CD8-positive, alpha-beta memory T cell (primary cell): ENCODE measurements around the gene SORCS2. TPM values are rescaled to one million over a fixed set of nuclear protein-coding genes. Genes with fewer than 3 reads are reported as not detected.

Experiments
- CTCF ChIA-PET: fragments of 350-600 bp; sonication (Branson Sonifier 250); formaldehyde crosslinking; loops from one replicate; lab custom pipeline; 2021; ENCODE audit warnings: antibody characterized with exemption; lab: Charles Lee
- POLR2A ChIA-PET: fragments of 350-600 bp; sonication (Branson Sonifier 250); formaldehyde crosslinking; loops from one replicate; lab custom pipeline; 2021; ENCODE audit warnings: antibody characterized with exemption; lab: Charles Lee
- DNase-seq, 5 donors: peaks; one replicate each; pipeline versions ENCODE4 v3.0.0 to v3.0.0-alpha.2; 2020 to 2022; ENCODE audit warnings: mixed read lengths in 1 of 5
- H3K27ac ChIP-seq: one replicate; pipeline ENCODE4 v1.7.0; 2013; ENCODE audit warnings: low read depth, mild to moderate bottlenecking, low read length, moderate library complexity
- H3K27me3 ChIP-seq: 2 replicates; pipeline ENCODE4 v1.7.0; 2013; ENCODE audit warnings: low read length, mild to moderate bottlenecking; ENCODE audit not compliant: insufficient read depth, poor library complexity, severe bottlenecking
- H3K36me3 ChIP-seq: 2 replicates; pipeline ENCODE4 v1.7.0; 2013; ENCODE audit warnings: mild to moderate bottlenecking, low read length, moderate library complexity; ENCODE audit not compliant: insufficient read depth
- H3K4me1 ChIP-seq: 2 replicates; pipeline ENCODE4 v1.7.0; 2013; ENCODE audit warnings: mild to moderate bottlenecking, low read length, moderate library complexity; ENCODE audit not compliant: insufficient read depth
- H3K4me3 ChIP-seq: 2 replicates; pipeline ENCODE4 v1.7.0; 2013; ENCODE audit warnings: mild to moderate bottlenecking, low read length
- H3K9me3 ChIP-seq: 2 replicates; pipeline ENCODE4 v1.7.0; 2013; ENCODE audit warnings: mild to moderate bottlenecking, low read length
- H3K27ac Mint-ChIP-seq, 8 donors: one replicate each; pipeline ENCODE4 v1.8.0; 2020 to 2021; ENCODE audit warnings: mixed read lengths in 8 of 8, mild to moderate bottlenecking in 6 of 8, inconsistent platforms in 3 of 8, moderate library complexity in 3 of 8
- H3K27me3 Mint-ChIP-seq, 2 donors: one replicate each; pipeline ENCODE4 v1.8.0; 2020 to 2021; ENCODE audit warnings: mixed read lengths in 2 of 2, mild to moderate bottlenecking in 1 of 2, moderate library complexity in 1 of 2
- H3K36me3 Mint-ChIP-seq, 3 donors: one replicate each; pipeline ENCODE4 v1.8.0; 2020 to 2021; ENCODE audit warnings: mixed read lengths in 3 of 3, inconsistent platforms in 1 of 3, mild to moderate bottlenecking in 1 of 3
- H3K4me1 Mint-ChIP-seq, 3 donors: one replicate each; pipeline ENCODE4 v1.8.0; 2020 to 2021; ENCODE audit warnings: mixed read lengths in 3 of 3, inconsistent platforms in 1 of 3, mild to moderate bottlenecking in 1 of 3
- H3K4me3 Mint-ChIP-seq, 7 donors: one replicate each; pipeline ENCODE4 v1.8.0; 2020 to 2021; ENCODE audit warnings: mixed read lengths in 7 of 7, mild to moderate bottlenecking in 6 of 7, moderate library complexity in 4 of 7, inconsistent platforms in 2 of 7
- H3K9me3 Mint-ChIP-seq, 5 donors: one replicate each; pipeline ENCODE4 v1.8.0; 2020 to 2022; ENCODE audit warnings: mixed read lengths in 5 of 5, mild to moderate bottlenecking in 3 of 5, moderate library complexity in 2 of 5, inconsistent platforms in 1 of 5
- polyA plus RNA-seq: library from polyadenylated mRNA; unstranded; fragments of 300-500 nt; fragmentation: Illumina TruSeq; gene quantifications from one replicate; pipeline ENCODE4 v1.2.3, GENCODE V29; 2021
- total RNA-seq, 2 experiments: library from RNA; stranded (reverse); gene quantifications; one replicate each; pipeline ENCODE4 v1.2.3, GENCODE V29; 2021

SORCS2 gene
- total and polyA plus RNA-seq, 3 experiments from 2014 or later = not detected

GRCh38 chr4:7463566-7464258 is 271.4 kb downstream of the SORCS2 start:
- Mint-ChIP-seq H3K36me3 (no peaks in the 10 kb centered on the region), H3K27ac (no peak overlapping the region), H3K9me3 (peaks cover 0 to 2% (median 0%) of the 10 kb centered on the region in 5 donors), H3K4me1 (no peaks in the 10 kb centered on the region), H3K4me3 (no peak overlapping the region), H3K27me3 (peaks cover 6 to 9% of the 10 kb centered on the region in 2 donors)
- no peak overlapping the region for H3K27ac ChIP-seq
- H3K4me3 ChIP-seq = no peak overlapping the region
- CTCF ChIA-PET = no interaction called here
- H3K9me3 ChIP-seq = no peaks in the 10 kb centered on the region
- DNase-seq = no peak
- H3K36me3 ChIP-seq = no peaks in the 10 kb centered on the region
- no peaks in the 10 kb centered on the region for H3K4me1 ChIP-seq
- H3K27me3 ChIP-seq = no peaks in the 10 kb centered on the region
- POLR2A ChIA-PET = no interaction called here

DNA sequence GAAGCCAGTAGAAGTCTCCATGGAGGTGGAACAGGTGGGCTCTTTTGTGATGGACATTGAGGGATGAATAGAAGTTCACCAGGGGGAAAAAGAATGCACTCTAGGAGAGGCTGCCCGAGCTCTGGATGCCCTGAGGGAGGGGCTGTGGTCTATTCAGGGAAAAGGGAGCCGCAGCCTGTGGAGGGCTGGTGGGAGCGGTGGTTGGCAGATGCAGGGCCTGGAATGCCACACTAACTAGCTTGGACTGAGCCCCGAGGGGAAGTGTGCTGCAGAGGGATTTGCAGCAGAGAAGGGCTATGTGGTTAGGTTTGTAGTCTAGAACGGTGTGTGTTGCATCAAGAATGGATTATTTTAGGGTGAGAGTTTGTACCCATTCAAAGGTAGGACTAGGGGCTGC is 271.9 kb downstream of the SORCS2 start:
- no peaks in the 10 kb centered on the region for H3K4me1 Mint-ChIP-seq
- DNase-seq = no peak
- no peaks in the 10 kb centered on the region for H3K36me3 Mint-ChIP-seq
- POLR2A ChIA-PET = no interaction called here
- peaks cover 6 to 9% of the 10 kb centered on the region in 2 donors for H3K27me3 Mint-ChIP-seq
- H3K27ac Mint-ChIP-seq = no peak overlapping the region
- Histone ChIP-seq H3K27ac (no peak overlapping the region), H3K4me3 (no peak overlapping the region), H3K4me1 (no peaks in the 10 kb centered on the region), H3K27me3 (no peaks in the 10 kb centered on the region), H3K36me3 (no peaks in the 10 kb centered on the region), H3K9me3 (no peaks in the 10 kb centered on the region)
- H3K4me3 Mint-ChIP-seq = peak overlapping the region in 1 of 7 donors; percentile 42
- CTCF ChIA-PET = no interaction called here
- peaks cover 0 to 2% (median 0%) of the 10 kb centered on the region in 5 donors for H3K9me3 Mint-ChIP-seq

- H3K27ac Mint-ChIP-seq = no peak overlapping the region
- H3K27ac ChIP-seq = no peak overlapping the region
- H3K4me3 Mint-ChIP-seq = no peak overlapping the region
- peaks cover 6 to 9% of the 10 kb centered on the region in 2 donors for H3K27me3 Mint-ChIP-seq
- H3K27me3 ChIP-seq = no peaks in the 10 kb centered on the region
- no peak for DNase-seq
- CTCF ChIA-PET = no interaction called here
- H3K9me3 ChIP-seq = no peaks in the 10 kb centered on the region
- no peak overlapping the region for H3K4me3 ChIP-seq
- H3K36me3 ChIP-seq = no peaks in the 10 kb centered on the region
- POLR2A ChIA-PET = no interaction called here
- H3K36me3 Mint-ChIP-seq = no peaks in the 10 kb centered on the region
- H3K4me1 Mint-ChIP-seq = no peaks in the 10 kb centered on the region
- H3K4me1 ChIP-seq = no peaks in the 10 kb centered on the region
- H3K9me3 Mint-ChIP-seq = peaks cover 0 to 2% (median 0%) of the 10 kb centered on the region in 5 donors
These were observed 272.7 kb downstream of the SORCS2 start for GRCh38 chr4:7465017-7465416.

- H3K27me3 Mint-ChIP-seq = peaks cover 1 to 8% of the 10 kb centered on the region in 2 donors
- H3K27ac Mint-ChIP-seq = no peak overlapping the region
- H3K4me3 Mint-ChIP-seq = no peak overlapping the region
- DNase-seq = no peak
- Histone ChIP-seq H3K4me1 (no peaks in the 10 kb centered on the region), H3K4me3 (no peak overlapping the region), H3K9me3 (no peaks in the 10 kb centered on the region), H3K36me3 (no peaks in the 10 kb centered on the region), H3K27ac (no peak overlapping the region), H3K27me3 (no peaks in the 10 kb centered on the region)
- H3K4me1 Mint-ChIP-seq = no peaks in the 10 kb centered on the region
- peaks cover 0 to 2% (median 0%) of the 10 kb centered on the region in 5 donors for H3K9me3 Mint-ChIP-seq
- POLR2A ChIA-PET = no interaction called here
- CTCF ChIA-PET = no interaction called here
- no peaks in the 10 kb centered on the region for H3K36me3 Mint-ChIP-seq
These were observed 273.9 kb downstream of the SORCS2 start for GRCh38 chr4:7466215-7466614.

DNA sequence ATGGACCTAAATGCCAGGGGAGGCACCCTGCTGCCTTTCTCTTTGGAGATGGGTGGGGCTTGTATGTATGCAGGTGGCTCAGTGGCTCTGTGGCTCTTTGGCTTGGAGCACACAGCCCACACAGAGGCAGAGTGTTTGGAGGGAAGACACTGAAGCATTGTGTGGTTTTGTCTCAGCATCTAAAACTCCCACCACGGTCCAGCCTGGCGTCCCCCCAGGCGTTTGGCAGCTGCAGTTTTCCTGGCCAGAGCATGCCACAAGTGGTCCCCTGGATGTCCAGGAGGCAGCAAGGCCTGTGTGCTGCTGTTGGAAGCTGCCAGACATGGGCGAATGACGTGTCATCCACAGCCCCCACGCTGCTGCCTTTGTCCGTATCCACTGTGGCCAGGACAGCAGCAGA is 274.6 kb downstream of the SORCS2 start:
- no peak for DNase-seq
- H3K4me1 ChIP-seq = no peaks in the 10 kb centered on the region
- no peaks in the 10 kb centered on the region for H3K36me3 Mint-ChIP-seq
- ChIA-PET POLR2A (no interaction called here), CTCF (no interaction called here)
- peaks cover 1 to 10% of the 10 kb centered on the region in 2 donors for H3K27me3 Mint-ChIP-seq
- H3K4me3 Mint-ChIP-seq = no peak overlapping the region
- H3K27ac ChIP-seq = no peak overlapping the region
- no peaks in the 10 kb centered on the region for H3K36me3 ChIP-seq
- no peaks in the 10 kb centered on the region for H3K4me1 Mint-ChIP-seq
- H3K9me3 Mint-ChIP-seq = peaks cover 0 to 2% (median 0%) of the 10 kb centered on the region in 5 donors
- H3K4me3 ChIP-seq = no peak overlapping the region
- H3K9me3 ChIP-seq = no peaks in the 10 kb centered on the region
- no peaks in the 10 kb centered on the region for H3K27me3 ChIP-seq
- H3K27ac Mint-ChIP-seq = no peak overlapping the region

GRCh38 chr4:7467471-7467870 is 275.1 kb downstream of the SORCS2 start:
- H3K4me1 Mint-ChIP-seq = no peaks in the 10 kb centered on the region
- Histone ChIP-seq H3K9me3 (no peaks in the 10 kb centered on the region), H3K27ac (no peak overlapping the region), H3K27me3 (no peaks in the 10 kb centered on the region), H3K4me3 (no peak overlapping the region), H3K4me1 (no peaks in the 10 kb centered on the region), H3K36me3 (no peaks in the 10 kb centered on the region)
- ChIA-PET CTCF (no interaction called here), POLR2A (no interaction called here)
- no peak overlapping the region for H3K27ac Mint-ChIP-seq
- peaks cover 0 to 2% (median 0%) of the 10 kb centered on the region in 5 donors for H3K9me3 Mint-ChIP-seq
- no peaks in the 10 kb centered on the region for H3K36me3 Mint-ChIP-seq
- peaks cover 7 to 14% of the 10 kb centered on the region in 2 donors for H3K27me3 Mint-ChIP-seq
- H3K4me3 Mint-ChIP-seq = no peak overlapping the region
- no peak for DNase-seq

- H3K27ac Mint-ChIP-seq = no peak overlapping the region
These were observed 276.7 kb downstream of the SORCS2 start for GRCh38 chr4:7469023-7469422.

DNA sequence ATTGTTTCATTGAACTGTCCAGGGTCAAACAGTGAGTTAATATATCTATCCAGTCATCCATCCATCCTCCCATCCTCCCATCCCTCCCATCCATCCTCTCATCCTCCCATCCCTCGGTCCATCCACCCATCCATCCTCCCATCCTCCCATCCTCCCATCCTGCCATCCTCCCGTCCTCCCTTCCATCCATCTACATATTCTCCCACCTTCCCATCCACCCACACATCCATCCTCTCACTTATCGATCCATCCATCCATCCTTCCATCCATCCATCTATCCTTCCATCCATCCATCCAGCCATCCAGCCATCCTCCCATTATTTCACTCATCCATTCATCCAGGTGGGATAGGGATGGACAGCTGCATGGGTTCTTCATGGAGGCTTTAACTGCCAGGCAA is 277.8 kb downstream of the SORCS2 start:
- H3K9me3 ChIP-seq = no peaks in the 10 kb centered on the region
- H3K27ac ChIP-seq = no peak overlapping the region
- H3K4me3 Mint-ChIP-seq = no peak overlapping the region
- H3K27me3 Mint-ChIP-seq = peaks cover 16 to 18% of the 10 kb centered on the region in 2 donors
- no peak for DNase-seq
- H3K36me3 Mint-ChIP-seq = no peaks in the 10 kb centered on the region
- no peak overlapping the region for H3K27ac Mint-ChIP-seq
- H3K27me3 ChIP-seq = no peaks in the 10 kb centered on the region
- H3K9me3 Mint-ChIP-seq = peaks cover 0 to 2% (median 0%) of the 10 kb centered on the region in 5 donors
- ChIA-PET POLR2A (no interaction called here), CTCF (no interaction called here)
- no peaks in the 10 kb centered on the region for H3K4me1 ChIP-seq
- no peaks in the 10 kb centered on the region for H3K4me1 Mint-ChIP-seq
- H3K36me3 ChIP-seq = no peaks in the 10 kb centered on the region
- no peak overlapping the region for H3K4me3 ChIP-seq

More at GRCh38 chr4:7469023-7469422, 276.7 kb downstream of the SORCS2 start:
- no peaks in the 10 kb centered on the region for H3K36me3 Mint-ChIP-seq
- H3K9me3 Mint-ChIP-seq = peaks cover 0 to 2% (median 0%) of the 10 kb centered on the region in 5 donors
- no peaks in the 10 kb centered on the region for H3K4me1 Mint-ChIP-seq
- Histone ChIP-seq H3K27me3 (no peaks in the 10 kb centered on the region), H3K36me3 (no peaks in the 10 kb centered on the region), H3K27ac (no peak overlapping the region), H3K9me3 (no peaks in the 10 kb centered on the region), H3K4me3 (no peak overlapping the region), H3K4me1 (no peaks in the 10 kb centered on the region)
- peaks cover 16 to 18% of the 10 kb centered on the region in 2 donors for H3K27me3 Mint-ChIP-seq
- ChIA-PET CTCF (no interaction called here), POLR2A (no interaction called here)
- no peak overlapping the region for H3K4me3 Mint-ChIP-seq
- no peak for DNase-seq
